ENCODE measurements around the gene ADORA2A. TPM values are rescaled to one million over a fixed set of nuclear protein-coding genes. Genes with fewer than 3 reads are reported as not detected.

Gene ADORA2A
- total and polyA plus RNA-seq, 2 of the 8 experiments (the other 6 are each of a cell fraction or from before 2014, with no cell fraction given): 7.1 to 20.3 TPM

- CTCF ChIA-PET (ENCODE audit: partially characterized antibody): interaction anchor here (0.6 to 8.3 kb wide), 4 partner anchors 15 to 127 kb away, joined by 3 to 83 read pairs (median 4); no protein-coding TSS in a partner anchor
- POLR2A ChIA-PET (ENCODE audit: partially characterized antibody): no interaction called here
Measured at GRCh38 chr22:24407884-24408283, 19.5 kb upstream of the ADORA2A start.

More at GRCh38 chr22:24407884-24408283, 19.5 kb upstream of the ADORA2A start:
- Histone ChIP-seq H2AFZ (ENCODE audit: low read length) (no peak overlapping the region), H3K4me2 (ENCODE audit: insufficient read depth in 1 of 2, low read depth in 2 of 2, low read length in 2 of 2) (no peak overlapping the region), H2AK5ac (ENCODE audit: low read depth, low read length) (no peak overlapping the region), H3K23ac (ENCODE audit: insufficient read length) (no peak overlapping the region), H3K23me2 (ENCODE audit: low read depth, low read length) (no peaks in the 10 kb centered on the region), H3K79me2 (ENCODE audit: control insufficient read depth in 1 of 2, insufficient read depth in 2 of 2, low read length in 2 of 2) (no peaks in the 10 kb centered on the region), H2BK5ac (ENCODE audit: low read depth, low read length) (no peak overlapping the region), H3K9ac (replicated peaks in 1 of 4; ENCODE audit: extremely low read depth in 1 of 4, low read depth in 3 of 4, low read length in 3 of 4) (no peak overlapping the region; a peak in 1 of 7 replicates), H3K18ac (ENCODE audit: extremely low read depth, low read length) (no peak overlapping the region), H4K8ac (ENCODE audit: extremely low read depth, insufficient read depth, low read length) (no peak overlapping the region), H4K20me1 (replicated peaks in 1 of 2; ENCODE audit: control insufficient read depth in 1 of 2, insufficient read depth in 2 of 2, low read length in 2 of 2) (peaks cover 0 to 1% of the 10 kb centered on the region in 2 experiments), H3K36me3 (ENCODE audit: control insufficient read depth in 2 of 4, insufficient read depth in 4 of 4, low read length in 3 of 4) (peaks cover 0 to 8% (median 0%) of the 10 kb centered on the region in 4 experiments; a peak in 4 of 8 replicates), H3K4me1 (replicated peaks in 1 of 4; ENCODE audit: control insufficient read depth in 3 of 4, insufficient read depth in 4 of 4, low read length in 3 of 4) (peaks cover 0 to 12% (median 0%) of the 10 kb centered on the region in 4 experiments; a peak in 2 of 7 replicates), H2BK20ac (ENCODE audit: low read length) (no peak overlapping the region), H2BK12ac (ENCODE audit: low read depth, low read length) (no peak overlapping the region), H3K79me1 (ENCODE audit: low read depth, low read length) (no peaks in the 10 kb centered on the region), H3K56ac (replicated peaks; ENCODE audit: insufficient read length, low read depth, low read length) (no peak overlapping the region), H3K4ac (replicated peaks; ENCODE audit: insufficient read length, low read depth, low read length) (no peak overlapping the region), H4K91ac (replicated peaks; ENCODE audit: insufficient read length, low read length) (no peak overlapping the region), H3K14ac (ENCODE audit: insufficient read length) (no peak overlapping the region), H2BK15ac (ENCODE audit: low read length) (no peak overlapping the region), H4K5ac (ENCODE audit: insufficient read length, low read depth, low read length) (no peak overlapping the region), H3K4me3 (ENCODE audit: extremely low read depth in 1 of 4, insufficient read depth in 2 of 4, low read depth in 3 of 4, low read length in 4 of 4) (no peak overlapping the region), H3K27ac (ENCODE audit: low read depth, low read length) (no peak overlapping the region), H3K27me3 (replicated peaks in 1 of 4; ENCODE audit: control insufficient read depth in 3 of 4, extremely low read depth in 1 of 4, insufficient read depth in 3 of 4, low read length in 3 of 4) (no peaks in the 10 kb centered on the region), H2BK120ac (replicated peaks; ENCODE audit: low read depth, low read length) (no peak overlapping the region), H3K9me3 (ENCODE audit: insufficient read depth in 2 of 2, low read depth in 1 of 2, low read length in 1 of 2) (no peaks in the 10 kb centered on the region)
- TF ChIP-seq, protein P1, sequence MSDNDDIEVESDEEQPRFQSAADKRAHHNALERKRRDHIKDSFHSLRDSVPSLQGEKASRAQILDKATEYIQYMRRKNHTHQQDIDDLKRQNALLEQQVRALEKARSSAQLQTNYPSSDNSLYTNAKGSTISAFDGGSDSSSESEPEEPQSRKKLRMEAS (IDR thresholded peaks at IDR 0.05): no peak
- TF ChIP-seq CBX8 (IDR thresholded peaks at IDR 0.05; ENCODE audit: borderline replicate concordance, low read depth, low read length): no peak
- no peak for FAIRE-seq
- 94% methylated on average over 4 of the region's 4 CpGs; no CpG with 5 or more reads in 1 of the 2 experiments for WGBS, 2 experiments (ENCODE audit: extremely low coverage in 1 of 2, insufficient coverage in 1 of 2, insufficient read length in 1 of 2, insufficient replicate concordance in 2 of 2, low coverage in 1 of 2, low lambda C conversion rate in 2 of 2, missing lambda C conversion rate in 1 of 2)
- no peak for DNase-seq (ENCODE audit: low read depth in 1 of 2, low spot score in 2 of 2)
